ENCODE results near the gene PXN.
"Not testable (repeated sequence)": the region's sequence is repeated elsewhere in the genome, so short reads cannot be mapped to it uniquely, and the experiment has no call there.

PXN gene

DNA sequence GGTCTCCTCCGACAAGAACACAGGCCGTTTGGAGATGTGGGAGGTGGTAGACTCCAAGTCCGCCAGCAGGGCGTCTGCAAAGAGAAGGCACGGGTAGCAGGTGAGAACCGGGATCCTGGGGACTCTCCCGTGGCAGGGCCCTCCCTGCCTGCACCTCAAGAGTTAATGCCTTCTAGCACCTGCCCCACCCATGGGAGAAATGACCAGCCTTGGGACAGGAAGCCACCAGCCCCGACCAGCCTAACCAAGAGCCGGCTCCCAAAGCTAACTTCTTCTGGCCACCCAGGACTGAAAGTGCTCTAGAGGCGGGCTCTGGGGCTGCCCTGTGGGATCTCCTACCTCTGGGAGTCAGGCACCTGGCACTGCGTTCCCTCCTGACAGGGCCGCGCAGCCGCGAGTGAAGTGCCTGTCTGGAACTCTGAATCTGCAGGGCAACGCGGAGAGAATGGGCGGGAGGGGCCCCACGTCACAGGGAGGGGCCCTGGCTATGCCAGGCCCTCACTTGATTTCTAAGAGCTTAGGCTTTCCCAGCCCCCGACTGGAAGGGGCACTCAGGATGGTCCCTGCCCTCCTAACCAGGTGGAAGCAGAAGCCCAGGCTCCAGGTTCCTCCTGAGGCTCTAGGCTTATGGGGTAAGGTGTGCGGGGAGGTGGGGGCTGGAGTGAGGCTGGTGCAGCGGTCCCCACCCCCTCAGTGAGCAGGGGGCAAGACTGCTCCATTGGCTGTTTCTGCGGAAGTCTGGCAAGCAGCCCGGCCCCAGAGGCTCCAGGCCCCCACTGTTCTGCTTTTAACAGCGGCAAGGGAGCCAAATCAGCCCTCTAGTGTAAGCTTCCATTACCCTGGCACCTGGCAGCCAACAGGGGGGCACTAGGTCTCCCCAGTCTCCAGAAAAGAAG lies 41.0 kb downstream of the PXN start:
- no peak for DNase-seq

DNA sequence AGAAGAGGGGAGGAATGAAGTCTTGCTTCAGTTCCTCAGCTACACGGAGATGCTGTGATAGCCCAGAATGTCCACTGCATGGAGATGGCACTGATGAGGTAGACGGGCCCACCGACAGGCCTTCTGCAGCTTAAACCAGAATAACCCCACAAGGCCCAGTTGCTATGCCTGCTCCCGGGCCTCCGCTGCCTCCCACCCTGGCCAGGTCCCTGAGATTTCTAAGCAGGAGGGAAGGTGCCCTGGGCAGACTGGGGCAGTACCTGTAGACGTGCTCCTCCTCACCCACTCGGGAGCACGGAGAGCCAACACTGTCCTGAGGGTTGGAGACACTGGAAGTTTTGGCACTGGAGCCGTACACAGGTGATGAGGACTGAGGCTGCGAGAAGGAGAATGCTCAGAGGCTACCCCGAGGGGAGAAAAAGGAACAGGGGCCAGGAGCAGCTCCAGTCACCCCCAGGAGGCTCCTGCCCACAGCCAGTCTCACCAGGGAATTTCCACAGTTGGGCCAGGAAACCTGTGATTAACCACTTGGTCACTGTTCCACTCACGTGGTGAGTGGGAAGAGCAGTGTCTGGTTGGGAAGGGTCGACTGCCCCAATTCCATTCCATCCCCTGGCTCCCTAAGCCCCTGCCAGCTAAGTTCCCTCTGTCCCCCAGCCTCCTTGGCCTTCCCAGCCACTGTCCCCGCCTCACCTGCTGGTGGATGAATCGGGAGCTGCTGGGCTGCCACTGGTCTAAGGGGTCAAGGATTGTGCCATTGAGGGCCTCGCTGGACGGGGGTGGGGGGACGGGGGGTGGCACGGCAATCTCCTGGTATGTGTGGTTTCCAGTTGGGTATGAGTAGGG lies 41.8 kb downstream of the PXN start:
- DNase-seq, result no peak

DNA sequence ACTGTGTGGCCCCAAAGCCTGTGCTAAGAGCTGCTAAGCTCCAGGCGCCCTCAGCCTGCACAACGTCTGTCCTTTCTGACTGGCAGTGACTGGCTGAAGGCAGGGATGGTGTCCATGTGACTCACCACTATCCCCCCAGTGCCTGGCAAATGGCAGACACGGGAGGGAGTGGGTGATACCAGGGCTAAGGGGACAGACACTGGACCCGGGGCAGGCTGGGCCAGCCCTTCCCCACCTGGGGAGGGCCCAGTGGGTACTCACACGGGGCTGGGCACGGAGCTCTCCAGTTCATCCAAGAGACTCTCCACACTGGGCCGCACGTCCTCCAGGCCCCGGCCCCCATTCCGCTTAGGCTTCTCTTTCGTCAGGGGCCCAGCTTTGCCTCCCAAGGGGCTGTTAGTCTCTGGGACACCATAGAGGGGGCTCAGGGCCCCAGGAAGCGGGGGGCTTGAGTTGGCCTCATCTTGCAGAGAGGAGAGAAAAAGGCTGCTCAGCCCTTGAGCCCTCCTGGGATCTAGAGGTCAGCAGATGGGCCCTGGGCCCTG lies 43.2 kb downstream of the PXN start:
- no peak for DNase-seq

GRCh38 chr12:120221576-120221900 lies 44.0 kb downstream of the PXN start:
- no peak for DNase-seq

- no peak for DNase-seq
Observed at GRCh38 chr12:120220838-120221575, 44.5 kb downstream of the PXN start.

- DNase-seq, result no peak
Observed at GRCh38 chr12:120218680-120219606, 46.6 kb downstream of the PXN start.

DNA sequence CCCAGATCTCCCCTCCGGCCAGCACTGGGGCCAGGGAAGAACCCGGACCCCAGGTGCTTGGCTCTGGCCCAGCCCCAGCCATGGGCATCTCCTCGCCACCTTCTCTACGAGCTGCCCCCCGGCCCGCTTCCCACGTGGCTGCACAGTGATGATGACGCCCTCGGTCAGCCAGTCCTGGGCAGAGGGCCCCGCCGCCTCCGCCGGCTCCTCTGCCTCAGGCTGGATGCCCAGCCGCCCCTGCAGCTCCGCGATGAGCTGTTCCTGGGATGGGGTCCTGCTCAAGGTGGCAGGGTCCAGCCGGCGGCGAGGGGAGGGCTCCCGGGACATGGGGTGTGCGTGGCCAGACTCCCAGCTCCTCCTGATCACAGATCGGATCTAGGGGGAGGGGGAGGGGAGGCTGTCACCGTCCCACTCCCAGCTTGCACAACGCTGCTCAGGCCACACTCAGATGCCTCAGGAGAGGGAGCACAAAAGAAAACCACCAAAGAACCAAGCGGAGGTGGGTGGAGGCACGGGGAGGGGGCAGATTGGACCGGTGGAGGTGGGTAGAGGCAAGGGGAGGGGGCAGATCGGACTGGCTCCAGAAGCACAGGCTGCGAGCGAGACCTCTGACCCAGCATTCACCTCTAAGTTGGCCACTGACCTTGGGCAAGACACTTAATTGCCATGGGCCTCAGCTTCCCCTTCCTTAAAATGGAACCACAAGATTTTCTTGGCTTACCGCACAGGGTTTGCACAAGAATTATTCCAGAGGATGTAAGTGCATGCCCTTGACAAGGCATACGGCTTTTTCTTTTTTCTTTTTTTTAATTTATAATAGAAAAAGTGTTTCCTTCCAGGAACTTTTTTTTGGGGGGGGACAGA lies 48.6 kb downstream of the PXN start:
- DNase-seq, result no peak

DNA sequence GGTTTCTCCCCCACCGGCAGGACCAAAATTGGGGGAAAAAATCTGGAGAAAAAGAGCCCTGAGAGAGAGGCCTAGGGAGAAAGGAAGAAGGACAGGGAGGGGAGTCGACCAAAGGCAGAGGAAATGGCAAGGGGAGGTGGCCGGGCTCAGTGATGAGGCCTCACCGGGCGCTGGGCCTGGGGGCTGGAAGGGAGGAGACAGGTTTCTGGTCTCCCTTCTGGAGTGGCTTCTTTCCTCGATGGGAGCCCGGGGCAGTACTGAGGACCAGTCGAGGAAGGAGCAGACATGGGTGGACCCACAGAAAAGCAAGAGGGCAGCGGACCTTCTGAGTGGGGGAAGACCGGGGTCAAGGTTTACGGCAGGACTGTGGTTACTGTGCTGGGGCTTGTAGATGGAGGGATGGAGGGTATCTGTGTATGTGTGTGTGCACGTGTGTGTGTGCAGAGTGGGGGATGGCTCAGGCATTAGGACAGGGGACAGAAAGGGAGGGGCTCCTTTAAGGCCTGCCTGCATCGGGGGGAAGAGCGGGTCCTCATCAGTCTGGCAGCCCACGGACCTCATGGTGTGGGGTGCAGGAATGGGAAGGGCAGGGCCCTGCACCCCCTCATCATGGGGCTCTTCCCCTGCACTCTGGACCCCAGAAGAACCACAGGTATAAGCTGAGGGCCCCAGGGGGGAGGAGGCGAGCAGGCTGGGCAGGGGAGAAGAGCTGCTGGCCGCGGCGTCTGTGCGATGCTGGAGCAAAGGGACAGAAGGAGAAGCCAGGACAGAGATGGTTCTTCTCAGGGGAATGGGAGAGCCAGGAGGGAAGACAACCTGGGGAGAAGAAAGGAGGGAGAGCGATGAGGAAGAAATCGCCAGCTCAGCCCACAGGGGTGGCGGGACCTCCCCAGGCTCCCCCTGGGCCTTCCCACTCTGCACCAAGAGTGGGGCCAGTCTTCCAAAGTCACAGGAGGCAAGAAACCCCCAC lies 49.5 kb downstream of the PXN start:
- no peak for DNase-seq

- DNase-seq, result no peak
Observed at GRCh38 chr12:120215357-120215735, 50.2 kb downstream of the PXN start.

- DNase-seq, result no peak
Observed at GRCh38 chr12:120214626-120215356, 50.7 kb downstream of the PXN start.

DNA sequence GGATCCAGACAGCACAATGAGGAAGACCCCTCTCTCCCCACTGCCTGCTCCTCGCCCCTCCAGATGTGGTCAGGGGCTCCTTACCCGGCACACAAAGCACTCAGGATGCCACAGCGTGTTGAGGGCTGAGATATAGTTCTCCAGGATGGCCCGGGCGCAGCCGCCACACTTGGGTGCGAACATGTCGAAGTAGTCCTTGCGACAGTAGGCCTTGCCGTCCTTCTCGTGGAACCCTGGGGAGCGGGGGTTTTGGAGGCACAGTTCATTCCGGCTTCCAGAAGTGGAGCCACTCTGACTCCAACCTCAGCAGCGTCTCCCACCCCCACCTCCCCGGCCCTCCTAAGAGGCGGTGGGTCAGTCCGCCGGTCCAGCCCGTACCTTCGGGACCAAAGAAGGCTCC lies 51.8 kb downstream of the PXN start:
- DNase-seq, result no peak

- DNase-seq, result not testable (repeated sequence)
Observed at GRCh38 chr12:120213182-120213581, 52.3 kb downstream of the PXN start.

- DNase-seq, result no peak
Observed at GRCh38 chr12:120212301-120212700, 53.2 kb downstream of the PXN start.

GRCh38 chr12:120211904-120212283 lies 53.6 kb downstream of the PXN start:
- DNase-seq, result no peak

DNA sequence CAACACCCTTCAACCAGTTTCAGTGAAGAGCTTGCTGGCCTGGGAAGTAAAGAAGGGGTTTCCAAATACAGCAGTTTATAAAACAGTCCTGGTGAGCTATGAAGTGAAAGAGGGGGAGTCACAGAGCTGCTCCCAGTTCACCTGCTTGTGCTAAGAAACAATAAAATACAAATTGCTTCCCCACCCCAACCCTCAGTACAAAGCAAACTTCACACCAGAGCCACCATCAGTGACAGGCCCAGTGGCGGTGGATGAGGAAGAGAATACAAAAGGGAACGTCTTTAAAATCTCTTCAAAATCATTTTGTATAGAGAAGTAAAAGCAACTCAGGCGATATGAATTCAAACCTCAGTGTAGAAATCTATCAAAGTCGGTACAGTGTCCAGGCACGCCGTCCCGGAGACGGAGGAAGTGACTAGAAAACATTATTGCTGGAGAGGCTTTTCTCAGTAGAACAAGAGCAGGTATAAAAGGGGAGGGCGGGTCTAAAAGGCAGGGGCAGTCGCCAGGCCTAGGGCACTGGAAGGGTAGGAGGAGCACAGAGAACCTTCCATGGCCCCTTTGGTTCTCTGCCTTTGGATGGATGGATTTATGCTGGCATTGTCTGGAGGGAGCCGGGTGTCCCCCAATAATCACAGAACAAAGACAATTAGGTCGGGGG lies 54.2 kb downstream of the PXN start:
- DNase-seq, result no peak

DNA sequence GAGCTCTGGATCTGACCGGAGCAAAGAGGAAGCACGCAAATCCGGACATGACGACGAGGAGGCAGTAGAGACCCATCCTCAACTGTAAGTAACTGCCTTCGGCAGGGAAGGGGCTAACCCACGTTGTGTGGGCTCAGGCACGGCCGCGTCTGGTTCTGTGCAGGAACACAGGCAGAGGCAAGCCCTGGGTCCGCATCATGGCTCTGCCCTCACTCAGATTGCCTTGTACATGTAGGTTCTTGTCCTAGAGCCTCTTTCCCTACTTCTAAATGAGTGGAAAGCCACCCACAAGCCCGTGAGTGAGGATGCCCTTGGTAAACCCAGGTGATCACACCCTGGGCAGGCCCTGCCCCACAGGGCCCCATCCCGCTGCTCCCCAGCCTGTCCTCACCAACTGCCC lies 55.7 kb downstream of the PXN start:
- no peak for DNase-seq

DNA sequence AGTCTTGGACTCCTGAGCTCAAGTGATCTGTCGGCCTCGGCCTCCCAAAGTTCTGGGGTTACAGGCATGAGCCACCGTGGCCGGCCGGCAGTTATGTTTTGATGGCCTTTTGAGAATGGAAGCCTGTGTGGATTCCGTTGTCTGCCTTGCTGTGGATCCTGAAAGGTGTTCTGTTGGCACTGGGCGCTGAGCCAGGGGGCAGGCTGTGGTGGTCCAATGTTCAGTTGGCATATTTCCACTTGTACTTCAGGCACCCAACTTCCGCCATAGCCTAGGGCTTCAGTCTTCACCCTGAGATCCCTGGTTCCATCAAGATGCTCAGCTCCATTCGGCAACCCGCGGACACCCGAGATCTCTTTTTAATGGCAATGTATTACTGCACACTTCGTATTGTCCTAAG lies 58.3 kb downstream of the PXN start:
- no peak for DNase-seq

DNA sequence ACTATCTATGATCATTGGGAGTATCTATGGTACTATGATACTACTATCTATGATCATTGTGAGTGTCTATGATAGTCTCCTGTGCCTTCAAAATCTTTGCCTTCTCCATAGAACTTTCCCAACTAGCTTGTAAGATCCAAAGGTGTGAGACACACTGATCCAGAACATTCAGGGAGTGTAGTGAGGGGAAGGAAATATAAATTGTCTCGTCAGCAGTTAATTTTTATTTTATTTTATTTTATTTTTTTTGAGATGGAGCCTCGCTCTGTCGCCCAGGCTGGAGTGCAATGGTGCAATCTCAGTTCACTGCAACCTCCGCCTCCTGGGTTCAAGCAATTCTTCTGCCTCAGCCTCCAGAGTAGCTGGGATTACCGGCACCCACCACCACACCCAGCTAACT lies 58.7 kb downstream of the PXN start:
- DNase-seq, result not testable (repeated sequence)

GRCh38 chr12:120206228-120206627 lies 59.3 kb downstream of the PXN start:
- DNase-seq, result no peak

Data from activated CD4-positive, alpha-beta T cell treated with anti-CD3 and anti-CD28 coated beads for 4 hours (primary cell).